ENCODE results near the gene MACC1. TPM values are rescaled to one million over a fixed set of nuclear protein-coding genes. Genes with fewer than 3 reads are reported as not detected.

Gene MACC1
- total and polyA plus RNA-seq, 5 experiments from 2014 or later = 0.18 to 0.25 TPM; not detected in 3

GRCh38 chr7:20225384-20225783, 8.2 kb upstream of the MACC1 start:
- Mint-ChIP-seq H3K4me1 (peaks cover 0 to 9% (median 0%) of the 10 kb centered on the region in 4 donors), H3K4me3 (no peak overlapping the region), H3K9me3 (no peaks in the 10 kb centered on the region), H3K36me3 (no peaks in the 10 kb centered on the region), H3K27me3 (peaks cover 0 to 17% (median 0%) of the 10 kb centered on the region in 5 donors), H3K27ac (no peak overlapping the region)
- POLR2A ChIA-PET = no interaction called here
- ATAC-seq (no peak), DNase-seq (no peak)

- H3K9me3 Mint-ChIP-seq = no peaks in the 10 kb centered on the region
- H3K27ac Mint-ChIP-seq = no peak overlapping the region
- H3K27me3 Mint-ChIP-seq = peaks cover 0 to 17% (median 0%) of the 10 kb centered on the region in 5 donors
- H3K4me1 Mint-ChIP-seq = peaks cover 0 to 22% (median 2%) of the 10 kb centered on the region in 4 donors
- POLR2A ChIA-PET = no interaction called here
- DNase-seq = no peak
- no peak overlapping the region for H3K4me3 Mint-ChIP-seq
- H3K36me3 Mint-ChIP-seq = no peaks in the 10 kb centered on the region
- ATAC-seq = no peak
Observed at GRCh38 chr7:20224025-20224424, 6.8 kb upstream of the MACC1 start.

- peaks cover 0 to 21% (median 0%) of the 10 kb centered on the region in 5 donors for H3K27me3 Mint-ChIP-seq
- POLR2A ChIA-PET = no interaction called here
- H3K27ac Mint-ChIP-seq = no peak overlapping the region
- H3K4me3 Mint-ChIP-seq = no peak overlapping the region
- H3K9me3 Mint-ChIP-seq = no peaks in the 10 kb centered on the region
- ATAC-seq (no peak), DNase-seq (no peak)
- peaks cover 0 to 29% (median 3%) of the 10 kb centered on the region in 4 donors for H3K4me1 Mint-ChIP-seq
- H3K36me3 Mint-ChIP-seq = no peaks in the 10 kb centered on the region
Observed at GRCh38 chr7:20223356-20223755, 6.2 kb upstream of the MACC1 start.

- no peak overlapping the region for H3K4me3 Mint-ChIP-seq
- no peaks in the 10 kb centered on the region for H3K9me3 Mint-ChIP-seq
- no peaks in the 10 kb centered on the region for H3K36me3 Mint-ChIP-seq
- peaks cover 0 to 21% (median 0%) of the 10 kb centered on the region in 5 donors for H3K27me3 Mint-ChIP-seq
- POLR2A ChIA-PET = no interaction called here
- DNase-seq (no peak), ATAC-seq (no peak)
- H3K4me1 Mint-ChIP-seq = peaks cover 0 to 39% (median 4%) of the 10 kb centered on the region in 4 donors
- peak overlapping the region in 1 of 10 donors; percentile 15 for H3K27ac Mint-ChIP-seq
Observed at GRCh38 chr7:20222219-20222828, 5.1 kb upstream of the MACC1 start.

GRCh38 chr7:20220921-20221547, 3.9 kb upstream of the MACC1 start:
- DNase-seq = no peak
- POLR2A ChIA-PET = no interaction called here
- H3K27me3 Mint-ChIP-seq = peaks cover 0 to 17% (median 2%) of the 10 kb centered on the region in 5 donors
- H3K4me3 Mint-ChIP-seq = peak overlapping the region in 1 of 10 donors; percentile 25
- H3K27ac Mint-ChIP-seq = peak overlapping the region in 1 of 10 donors; percentile 65
- peaks cover 0 to 46% (median 5%) of the 10 kb centered on the region in 4 donors for H3K4me1 Mint-ChIP-seq
- ATAC-seq = no peak
- no peaks in the 10 kb centered on the region for H3K9me3 Mint-ChIP-seq
- no peaks in the 10 kb centered on the region for H3K36me3 Mint-ChIP-seq

- Mint-ChIP-seq H3K27me3 (peaks cover 0 to 12% (median 0%) of the 10 kb centered on the region in 5 donors), H3K36me3 (no peaks in the 10 kb centered on the region), H3K4me1 (peaks cover 0 to 46% (median 5%) of the 10 kb centered on the region in 4 donors), H3K9me3 (no peaks in the 10 kb centered on the region), H3K4me3 (peak overlapping the region in 1 of 10 donors; percentile 45), H3K27ac (peak overlapping the region in 1 of 10 donors; percentile 65)
- POLR2A ChIA-PET = no interaction called here
- no peak for DNase-seq
- no peak for ATAC-seq
Observed at GRCh38 chr7:20220293-20220761, 3.1 kb upstream of the MACC1 start.

GRCh38 chr7:20219446-20220292, 2.5 kb upstream of the MACC1 start:
- ATAC-seq (peak; percentile 30 to 55), DNase-seq (peak in 1 of 10 donors; percentile 27)
- Mint-ChIP-seq H3K9me3 (no peaks in the 10 kb centered on the region), H3K4me1 (peaks cover 0 to 46% (median 5%) of the 10 kb centered on the region in 4 donors), H3K27me3 (peaks cover 0 to 12% (median 0%) of the 10 kb centered on the region in 5 donors), H3K4me3 (peak overlapping the region in 2 of 10 donors; percentile 5 to 45), H3K36me3 (no peaks in the 10 kb centered on the region), H3K27ac (peak overlapping the region in 1 of 10 donors; percentile 65)
- POLR2A ChIA-PET = no interaction called here

GRCh38 chr7:20219062-20219445, 1.9 kb upstream of the MACC1 start:
- no peak for DNase-seq
- H3K36me3 Mint-ChIP-seq = no peaks in the 10 kb centered on the region
- POLR2A ChIA-PET = no interaction called here
- peaks cover 0 to 12% (median 0%) of the 10 kb centered on the region in 5 donors for H3K27me3 Mint-ChIP-seq
- ATAC-seq = no peak
- H3K9me3 Mint-ChIP-seq = no peaks in the 10 kb centered on the region
- no peak overlapping the region for H3K4me3 Mint-ChIP-seq
- peaks cover 0 to 46% (median 5%) of the 10 kb centered on the region in 4 donors for H3K4me1 Mint-ChIP-seq
- H3K27ac Mint-ChIP-seq = peak overlapping the region in 1 of 10 donors; percentile 39

GRCh38 chr7:20218279-20218678, 1.1 kb upstream of the MACC1 start:
- Mint-ChIP-seq H3K9me3 (no peaks in the 10 kb centered on the region), H3K36me3 (no peaks in the 10 kb centered on the region), H3K27ac (peak overlapping the region in 3 of 10 donors; percentile 2 to 49 (median 39)), H3K4me1 (peaks cover 0 to 46% (median 5%) of the 10 kb centered on the region in 4 donors), H3K27me3 (peaks cover 0 to 7% (median 0%) of the 10 kb centered on the region in 5 donors), H3K4me3 (peak overlapping the region in 2 of 10 donors; percentile 34 to 75)
- POLR2A ChIA-PET = no interaction called here
- DNase-seq = no peak
- ATAC-seq = no peak

- peak overlapping the region in 4 of 10 donors; percentile 25 to 75 (median 70) for H3K4me3 Mint-ChIP-seq
- H3K27me3 Mint-ChIP-seq = peaks cover 0 to 4% (median 0%) of the 10 kb centered on the region in 5 donors
- H3K36me3 Mint-ChIP-seq = no peaks in the 10 kb centered on the region
- no peak for DNase-seq
- no peak for ATAC-seq
- H3K27ac Mint-ChIP-seq = no peak overlapping the region
- no peaks in the 10 kb centered on the region for H3K9me3 Mint-ChIP-seq
- POLR2A ChIA-PET = no interaction called here
- peaks cover 0 to 46% (median 5%) of the 10 kb centered on the region in 4 donors for H3K4me1 Mint-ChIP-seq
Observed at GRCh38 chr7:20216406-20217036, 663 bp downstream of the MACC1 start.

- DNase-seq = no peak
- no peaks in the 10 kb centered on the region for H3K36me3 Mint-ChIP-seq
Observed at GRCh38 chr7:20214921-20215669, 2.1 kb downstream of the MACC1 start.

GRCh38 chr7:20214132-20214531, 3.1 kb downstream of the MACC1 start:
- POLR2A ChIA-PET = no interaction called here
- peaks cover 0 to 25% (median 4%) of the 10 kb centered on the region in 4 donors for H3K4me1 Mint-ChIP-seq
- peaks cover 0 to 4% (median 0%) of the 10 kb centered on the region in 5 donors for H3K27me3 Mint-ChIP-seq
- H3K27ac Mint-ChIP-seq = no peak overlapping the region
- no peaks in the 10 kb centered on the region for H3K36me3 Mint-ChIP-seq
- no peak overlapping the region for H3K4me3 Mint-ChIP-seq
- H3K9me3 Mint-ChIP-seq = peaks cover 0 to 3% (median 0%) of the 10 kb centered on the region in 9 donors
- DNase-seq = no peak
- no peak for ATAC-seq

More at GRCh38 chr7:20214921-20215669, 2.1 kb downstream of the MACC1 start:
- ATAC-seq = no peak
- POLR2A ChIA-PET = no interaction called here
- peaks cover 0 to 34% (median 5%) of the 10 kb centered on the region in 4 donors for H3K4me1 Mint-ChIP-seq
- H3K27me3 Mint-ChIP-seq = peaks cover 0 to 4% (median 0%) of the 10 kb centered on the region in 5 donors
- peaks cover 0 to 2% (median 0%) of the 10 kb centered on the region in 9 donors for H3K9me3 Mint-ChIP-seq
- no peak overlapping the region for H3K4me3 Mint-ChIP-seq
- no peak overlapping the region for H3K27ac Mint-ChIP-seq
